LNCaP clone FGC (cell line): ENCODE data around the gene PRKG1.

Experiments
- DNase-seq: peaks from one replicate; pipeline ENCODE4 v3.0.0-alpha.2; 2011; ENCODE audit warnings: low read depth
- H3K4me3 ChIP-seq: 2 replicates; pipeline ENCODE4 v1.5.1; 2011; ENCODE audit warnings: mild to moderate bottlenecking, low read depth, low read length, control low read depth
- CTCF ChIP-seq: IDR thresholded peaks from 2 replicates; pipeline ENCODE4 v1.5.1; 2012; ENCODE audit warnings: mild to moderate bottlenecking; ENCODE audit not compliant: control insufficient read depth, insufficient read depth; ENCODE audit errors: extremely low read depth

Gene PRKG1

GRCh38 chr10:51121861-51122260, 47.6 kb downstream of the PRKG1 start:
- TF ChIP-seq CTCF, result no peak

GRCh38 chr10:51124852-51125251, 50.6 kb downstream of the PRKG1 start:
- TF ChIP-seq CTCF, result no peak
- DNase-seq, result no peak
- no peak overlapping the region for H3K4me3 ChIP-seq

More at GRCh38 chr10:51121861-51122260, 47.6 kb downstream of the PRKG1 start:
- DNase-seq, result no peak
- no peak overlapping the region for H3K4me3 ChIP-seq

- no peak for DNase-seq
- TF ChIP-seq CTCF, result no peak
- H3K4me3 ChIP-seq, result no peak overlapping the region
Observed at GRCh38 chr10:51125518-51125917, 51.2 kb downstream of the PRKG1 start.

GRCh38 chr10:51129946-51130544, 55.8 kb downstream of the PRKG1 start:
- H3K4me3 ChIP-seq, result no peak overlapping the region
- TF ChIP-seq CTCF, result no peak
- DNase-seq, result no peak

- DNase-seq, result no peak
- no peak for TF ChIP-seq CTCF
- H3K4me3 ChIP-seq, result no peak overlapping the region
Observed at GRCh38 chr10:51137756-51138529, 63.7 kb downstream of the PRKG1 start.

GRCh38 chr10:51139176-51139575, 64.9 kb downstream of the PRKG1 start:
- TF ChIP-seq CTCF, result no peak

More at GRCh38 chr10:51139176-51139575, 64.9 kb downstream of the PRKG1 start:
- no peak for DNase-seq
- H3K4me3 ChIP-seq, result no peak overlapping the region
